ENCODE measurements around the gene LRMDA.

DNA sequence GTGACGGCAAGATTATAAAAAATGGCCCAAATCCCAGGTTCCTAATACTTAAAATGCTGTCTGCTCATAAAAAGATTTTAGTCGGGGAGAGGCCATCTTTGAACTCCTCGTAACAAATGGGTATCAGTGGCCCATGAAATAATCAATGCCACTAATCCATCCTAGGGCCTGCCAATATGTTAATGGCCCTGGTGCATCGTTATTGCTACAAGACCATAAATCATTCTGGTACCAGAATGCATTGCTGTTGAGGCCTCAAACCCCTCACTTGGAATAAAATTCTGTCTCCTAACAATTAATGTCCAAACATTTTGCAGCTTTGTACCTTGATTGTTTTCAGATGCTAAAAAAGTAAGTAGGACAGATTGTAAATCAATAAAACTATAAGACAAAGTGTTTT lies 290.6 kb downstream of the LRMDA start:
- TF ChIP-seq POLR2A (IDR thresholded peaks at IDR 0.05): no peak
- TF ChIP-seq, protein P1, sequence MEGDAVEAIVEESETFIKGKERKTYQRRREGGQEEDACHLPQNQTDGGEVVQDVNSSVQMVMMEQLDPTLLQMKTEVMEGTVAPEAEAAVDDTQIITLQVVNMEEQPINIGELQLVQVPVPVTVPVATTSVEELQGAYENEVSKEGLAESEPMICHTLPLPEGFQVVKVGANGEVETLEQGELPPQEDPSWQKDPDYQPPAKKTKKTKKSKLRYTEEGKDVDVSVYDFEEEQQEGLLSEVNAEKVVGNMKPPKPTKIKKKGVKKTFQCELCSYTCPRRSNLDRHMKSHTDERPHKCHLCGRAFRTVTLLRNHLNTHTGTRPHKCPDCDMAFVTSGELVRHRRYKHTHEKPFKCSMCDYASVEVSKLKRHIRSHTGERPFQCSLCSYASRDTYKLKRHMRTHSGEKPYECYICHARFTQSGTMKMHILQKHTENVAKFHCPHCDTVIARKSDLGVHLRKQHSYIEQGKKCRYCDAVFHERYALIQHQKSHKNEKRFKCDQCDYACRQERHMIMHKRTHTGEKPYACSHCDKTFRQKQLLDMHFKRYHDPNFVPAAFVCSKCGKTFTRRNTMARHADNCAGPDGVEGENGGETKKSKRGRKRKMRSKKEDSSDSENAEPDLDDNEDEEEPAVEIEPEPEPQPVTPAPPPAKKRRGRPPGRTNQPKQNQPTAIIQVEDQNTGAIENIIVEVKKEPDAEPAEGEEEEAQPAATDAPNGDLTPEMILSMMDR (IDR thresholded peaks at IDR 0.05): no peak
